Left renal cortex interstitium (tissue), 4 donors: ENCODE measurements around the gene F2RL3. TPM values are rescaled to one million over a fixed set of nuclear protein-coding genes. Genes with fewer than 3 reads are reported as not detected.
"Not testable (repeated sequence)": the region's sequence is repeated elsewhere in the genome, so short reads cannot be mapped to it uniquely, and the experiment has no call there.

ENCODE experiments used
- DNase-seq, 4 donors: peaks; one replicate each; pipeline ENCODE4 v3.0.0-alpha.2; 2013; ENCODE audit warnings: low read depth in 4 of 4, low spot score in 2 of 4, missing footprints in 1 of 4
- polyA plus RNA-seq, 4 donors: library from polyadenylated mRNA; unstranded; fragments of 120-200 nt; gene quantifications; one replicate each; pipeline ENCODE4 v1.2.1, GENCODE V29; 2013; ENCODE audit not compliant: insufficient read length in 4 of 4

Gene F2RL3
- polyA plus RNA-seq, 4 donors: 0.96 to 1.3 (median 1.2) TPM

DNA sequence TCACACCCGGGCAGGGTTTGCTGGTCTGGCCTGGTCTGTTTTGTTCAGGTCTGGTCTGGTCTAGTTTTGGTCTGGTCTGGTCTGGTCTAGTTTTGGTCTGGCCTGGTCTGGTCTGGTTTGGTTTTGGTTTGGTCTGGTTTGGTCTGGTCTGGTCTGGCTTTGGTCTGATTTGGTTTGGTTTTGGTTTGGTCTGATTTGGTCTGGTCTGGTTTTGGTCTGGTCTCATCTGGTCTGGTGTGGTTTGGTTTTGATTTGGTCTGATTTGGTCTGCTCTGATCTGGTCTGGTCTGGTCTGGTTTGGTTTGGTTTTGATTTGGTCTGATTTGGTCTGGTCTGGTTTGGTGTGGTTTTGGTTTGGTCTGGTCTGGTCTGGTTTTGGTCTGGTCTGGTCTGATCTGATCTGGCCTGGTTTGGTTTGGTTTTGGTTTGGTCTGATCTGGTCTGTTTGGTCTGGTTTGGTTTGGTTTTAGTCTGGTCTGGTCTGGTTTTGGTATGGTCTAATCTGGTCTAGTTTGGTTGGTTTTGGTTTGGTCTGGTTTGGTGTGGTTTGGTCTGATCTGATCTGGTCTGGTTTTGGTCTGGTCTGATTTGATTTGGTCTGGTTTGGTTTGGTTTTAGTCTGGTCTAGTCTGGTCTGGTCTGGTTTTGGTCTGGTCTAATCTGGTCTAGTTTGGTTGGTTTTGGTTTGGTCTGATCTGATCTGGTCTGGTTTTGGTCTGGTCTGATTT, 14.4 kb upstream of the F2RL3 start:
- no peak for DNase-seq

DNA sequence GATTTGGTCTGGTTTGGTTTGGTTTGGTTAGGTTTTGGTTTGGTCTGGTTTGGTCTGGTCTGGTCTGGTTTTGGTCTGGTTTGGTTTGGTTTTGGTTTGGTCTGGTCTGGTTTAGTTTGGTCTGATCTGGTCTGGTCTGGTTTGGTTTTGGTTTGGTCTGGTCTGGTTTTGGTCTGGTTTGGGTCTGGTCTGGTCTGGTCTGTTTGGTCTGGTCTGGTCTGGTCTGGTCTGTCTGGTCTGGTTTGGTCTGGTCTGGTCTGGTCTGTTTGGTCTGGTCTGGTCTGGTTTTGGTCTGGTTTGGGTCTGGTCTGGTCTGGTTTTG, 13.9 kb upstream of the F2RL3 start:
- not testable (repeated sequence) for DNase-seq

DNA sequence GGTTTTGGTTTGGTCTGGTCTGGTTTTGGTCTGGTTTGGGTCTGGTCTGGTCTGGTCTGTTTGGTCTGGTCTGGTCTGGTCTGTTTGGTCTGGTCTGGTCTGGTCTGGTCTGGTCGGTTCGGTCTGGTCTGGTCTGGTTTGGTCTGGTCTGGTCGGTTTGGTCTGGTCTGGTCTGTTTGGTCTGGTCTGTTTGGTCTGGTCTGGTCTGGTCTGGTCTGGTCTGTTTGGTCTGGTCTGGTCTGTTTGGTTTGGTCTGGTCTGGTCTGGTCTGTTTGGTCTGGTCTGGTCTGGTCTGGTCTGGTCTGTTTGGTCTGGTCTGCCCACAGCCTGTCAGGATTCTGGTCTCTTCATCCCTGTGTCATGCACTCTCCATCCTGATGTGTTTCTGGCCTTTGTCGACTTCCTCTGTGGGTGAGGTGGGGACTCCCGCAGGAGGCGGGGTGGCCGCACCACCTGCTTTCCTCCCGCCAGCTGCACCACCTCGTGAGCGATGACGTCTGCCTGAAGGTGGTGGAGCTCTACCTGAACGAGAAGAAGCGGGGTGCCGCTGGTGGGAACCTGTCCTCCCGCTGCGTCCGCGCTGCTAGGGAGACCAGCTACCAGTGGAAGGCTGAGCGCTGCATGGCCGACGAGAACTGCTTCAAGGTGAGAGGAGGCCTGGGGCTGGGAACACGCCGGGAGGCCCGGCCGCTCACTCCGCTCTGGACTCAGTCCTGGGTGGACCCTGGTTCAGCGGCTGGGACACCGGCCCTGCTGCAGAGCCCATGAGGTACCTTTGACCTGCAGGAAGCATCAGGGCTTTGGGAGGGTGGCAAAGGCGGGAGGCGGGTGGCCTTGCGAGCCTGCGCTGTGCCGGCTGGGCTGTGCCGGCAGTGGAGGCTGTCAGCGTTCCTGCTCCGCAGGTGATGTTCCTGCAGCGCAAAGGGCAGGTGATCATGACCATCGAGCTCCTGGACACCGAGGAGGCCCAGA, 12.9 kb upstream of the F2RL3 start:
- DNase-seq: no peak

DNA sequence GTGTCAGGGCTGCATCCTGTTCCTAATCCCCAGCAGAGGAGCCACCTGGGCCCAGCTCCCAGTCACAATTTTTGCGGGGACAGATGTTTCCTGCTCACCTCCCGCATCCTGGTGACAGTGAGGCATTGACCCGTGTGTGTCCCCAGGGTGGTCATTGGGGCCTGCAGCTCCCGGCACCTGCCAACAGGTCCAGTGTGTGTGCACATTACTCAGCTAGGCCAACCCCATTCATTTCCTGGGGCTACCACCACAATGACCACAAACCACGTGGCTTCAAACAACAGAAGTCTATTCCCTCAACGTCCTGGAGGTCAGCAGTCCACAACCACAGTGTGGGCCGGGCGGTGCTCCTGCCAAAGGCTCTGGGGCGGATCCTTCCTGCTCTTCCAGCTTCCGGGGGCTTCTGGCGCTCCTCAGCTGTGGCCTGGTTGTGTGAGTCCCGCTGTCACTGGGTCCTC, 11.9 kb upstream of the F2RL3 start:
- DNase-seq: no peak

DNA sequence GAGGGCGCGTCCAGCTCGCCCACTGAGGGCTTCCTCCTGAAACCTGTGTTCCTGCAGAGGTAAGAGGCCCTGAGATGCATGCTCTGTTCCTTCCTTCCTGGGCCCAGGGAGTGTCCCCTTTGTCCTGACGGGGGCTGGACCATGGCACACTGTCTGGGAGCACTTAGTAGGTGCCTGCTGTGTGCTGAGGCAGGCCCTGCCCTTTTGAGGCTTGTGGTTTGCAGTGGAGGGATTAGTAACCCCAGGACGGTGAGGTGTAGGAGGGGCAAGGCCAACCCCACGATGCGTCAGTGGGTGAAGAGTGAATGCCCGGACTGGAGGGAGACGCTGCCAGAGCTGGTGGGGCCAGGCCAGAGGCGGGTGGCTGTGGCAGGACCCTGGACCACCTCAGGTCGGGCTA, 11.2 kb upstream of the F2RL3 start:
- DNase-seq: no peak

DNA sequence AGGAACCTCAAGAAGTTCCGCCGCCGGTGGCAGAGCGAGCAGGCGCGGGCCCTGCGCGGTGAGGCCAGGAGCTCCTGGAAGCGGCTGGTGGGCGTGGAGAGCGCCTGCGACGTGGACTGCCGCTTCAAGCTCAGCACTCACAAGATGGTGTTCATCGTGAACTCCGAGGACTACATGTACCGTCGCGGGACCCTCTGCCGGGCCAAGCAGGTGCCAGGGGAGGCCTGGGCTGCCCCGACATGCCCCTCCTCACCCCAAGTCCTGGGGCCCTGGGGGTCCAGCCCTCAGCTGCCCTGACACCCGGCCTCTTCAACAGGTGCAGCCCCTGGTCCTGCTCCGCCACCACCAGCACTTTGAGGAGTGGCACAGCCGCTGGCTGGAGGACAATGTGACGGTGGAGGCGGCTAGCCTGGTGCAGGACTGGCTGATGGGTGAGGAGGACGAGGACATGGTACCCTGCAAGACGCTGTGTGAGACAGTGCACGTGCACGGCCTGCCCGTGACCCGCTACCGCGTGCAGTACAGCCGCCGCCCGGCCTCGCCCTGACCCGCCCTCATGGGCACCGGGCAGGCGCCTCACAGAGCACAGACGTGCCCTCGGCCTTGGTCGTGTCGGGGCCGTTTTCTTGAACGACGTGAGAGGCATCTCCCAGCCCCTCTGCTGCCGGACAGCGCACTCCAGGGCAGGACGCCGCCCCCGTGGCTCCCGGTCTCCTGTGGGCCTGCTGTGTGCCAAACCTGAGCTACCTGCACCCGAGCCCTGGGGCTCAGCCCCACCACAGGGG, 10.4 kb upstream of the F2RL3 start:
- DNase-seq: no peak

DNA sequence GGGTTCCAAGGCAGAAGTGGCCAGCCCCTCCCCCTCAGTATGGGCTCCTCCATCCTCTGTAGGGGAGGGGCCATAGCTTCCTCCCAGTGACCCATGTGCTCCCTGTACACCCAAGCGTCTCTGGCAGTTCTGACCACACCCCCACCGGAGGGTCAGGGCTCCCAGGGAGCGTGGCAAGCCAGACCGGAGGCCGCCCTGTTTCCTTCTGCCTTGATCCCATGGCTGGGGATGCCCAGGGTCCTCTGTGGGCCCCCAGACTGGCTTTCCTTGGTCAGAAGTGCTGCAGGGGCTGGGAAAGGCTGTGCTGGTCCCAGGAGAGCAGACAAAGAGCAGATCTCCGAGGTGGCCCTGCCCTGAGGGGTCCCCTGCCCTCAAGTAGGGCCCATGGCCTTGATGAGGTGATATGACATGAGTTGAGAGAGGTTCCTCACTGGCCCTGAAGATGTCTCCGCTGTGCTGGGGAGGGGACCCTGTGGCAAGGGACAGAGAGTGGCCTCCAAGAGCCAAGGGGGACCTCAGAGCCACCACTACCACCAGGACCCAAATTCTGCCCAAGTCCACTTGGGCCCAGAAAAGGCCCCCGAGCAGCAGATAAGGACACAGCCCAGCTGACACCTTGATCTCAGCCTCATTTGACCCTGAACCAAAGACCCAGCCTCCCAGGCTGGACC, 7.8 kb upstream of the F2RL3 start:
- no peak for DNase-seq

DNA sequence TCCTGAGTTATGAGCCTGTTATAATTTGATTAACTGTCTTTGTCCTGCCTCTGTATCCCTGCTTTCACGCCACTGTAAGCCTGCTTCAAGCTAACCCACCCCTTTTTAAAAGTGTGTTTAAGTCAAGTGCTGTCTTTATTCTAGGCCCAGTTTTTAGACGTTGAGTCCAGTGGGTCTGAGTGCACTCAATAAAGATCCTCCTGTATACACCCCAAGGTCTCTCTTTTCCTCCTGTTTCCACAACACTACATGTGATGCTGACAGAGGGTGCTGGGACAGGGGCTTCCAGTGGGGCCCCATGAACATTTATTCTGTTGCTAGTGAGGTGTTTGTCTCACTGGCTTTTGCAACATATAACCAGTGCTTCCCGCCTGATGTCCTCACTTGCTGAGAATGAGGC, 6.7 kb upstream of the F2RL3 start:
- no peak for DNase-seq

DNA sequence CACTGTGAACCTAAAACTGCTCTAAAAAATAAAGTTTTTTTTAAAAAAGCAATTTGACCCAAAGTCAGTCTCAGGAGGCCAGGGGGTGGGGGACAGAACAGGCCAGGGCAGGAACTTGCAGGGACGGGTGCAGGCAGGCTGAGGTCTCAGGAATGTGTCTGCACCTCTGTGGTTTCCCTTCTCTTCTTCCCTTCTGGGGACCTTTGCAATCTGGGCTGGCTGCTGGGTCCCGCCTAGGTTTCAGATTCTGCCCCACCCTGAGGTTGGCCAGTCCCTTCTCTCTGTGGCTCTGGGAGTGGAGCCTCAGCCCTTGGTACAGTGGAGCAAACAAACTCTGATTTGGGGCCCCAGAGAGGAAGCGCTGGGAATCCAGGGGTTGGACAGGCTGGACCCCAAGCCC, 5.3 kb upstream of the F2RL3 start:
- no peak for DNase-seq

DNA sequence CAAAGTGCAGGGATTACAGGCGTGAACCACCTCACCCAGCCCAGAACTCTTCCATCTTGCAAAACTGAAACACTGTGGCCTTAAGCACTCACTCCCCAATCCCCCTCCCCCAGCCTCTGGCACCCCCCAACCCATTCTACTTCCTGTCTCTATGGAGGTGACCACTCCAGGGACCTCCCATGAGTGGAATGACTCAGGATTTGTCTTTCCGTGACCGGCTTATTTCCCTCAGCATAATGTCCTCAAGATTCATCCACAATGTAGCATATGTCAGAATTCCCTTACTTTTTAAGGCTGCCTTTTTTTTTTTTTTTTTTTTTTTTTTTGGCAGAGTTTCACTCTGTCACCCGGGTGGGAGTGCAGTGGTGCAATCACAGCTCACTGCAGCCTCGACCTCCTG, 3.6 kb upstream of the F2RL3 start:
- no peak for DNase-seq

DNA sequence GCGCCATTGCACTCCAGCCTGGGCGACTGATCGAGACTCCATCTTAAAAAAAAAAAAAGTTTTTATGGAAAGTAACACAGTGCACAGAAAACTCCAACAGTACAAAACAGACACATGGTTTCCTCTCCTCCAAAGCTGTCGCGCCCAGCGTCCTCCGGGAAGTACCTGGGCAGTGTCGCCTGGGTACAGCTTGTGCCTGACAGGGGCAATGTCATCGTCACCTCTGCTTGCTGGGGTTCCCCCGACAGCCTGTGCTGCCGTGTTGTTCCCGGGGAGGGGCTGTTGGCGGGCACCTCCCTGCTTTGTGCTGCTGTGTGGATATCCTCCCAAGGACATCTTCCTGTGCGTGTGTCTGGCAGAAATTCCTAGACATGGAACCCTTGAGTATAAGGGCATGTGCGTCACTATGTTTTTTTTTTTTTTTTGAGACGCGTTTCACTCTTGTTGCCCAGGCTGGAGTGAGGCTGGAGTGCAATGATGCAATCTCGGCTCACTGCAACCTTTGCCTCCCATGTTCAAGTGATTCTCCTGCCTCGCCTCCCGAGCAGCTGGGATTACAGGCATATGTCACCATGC, 2.4 kb upstream of the F2RL3 start:
- no peak for DNase-seq

DNA sequence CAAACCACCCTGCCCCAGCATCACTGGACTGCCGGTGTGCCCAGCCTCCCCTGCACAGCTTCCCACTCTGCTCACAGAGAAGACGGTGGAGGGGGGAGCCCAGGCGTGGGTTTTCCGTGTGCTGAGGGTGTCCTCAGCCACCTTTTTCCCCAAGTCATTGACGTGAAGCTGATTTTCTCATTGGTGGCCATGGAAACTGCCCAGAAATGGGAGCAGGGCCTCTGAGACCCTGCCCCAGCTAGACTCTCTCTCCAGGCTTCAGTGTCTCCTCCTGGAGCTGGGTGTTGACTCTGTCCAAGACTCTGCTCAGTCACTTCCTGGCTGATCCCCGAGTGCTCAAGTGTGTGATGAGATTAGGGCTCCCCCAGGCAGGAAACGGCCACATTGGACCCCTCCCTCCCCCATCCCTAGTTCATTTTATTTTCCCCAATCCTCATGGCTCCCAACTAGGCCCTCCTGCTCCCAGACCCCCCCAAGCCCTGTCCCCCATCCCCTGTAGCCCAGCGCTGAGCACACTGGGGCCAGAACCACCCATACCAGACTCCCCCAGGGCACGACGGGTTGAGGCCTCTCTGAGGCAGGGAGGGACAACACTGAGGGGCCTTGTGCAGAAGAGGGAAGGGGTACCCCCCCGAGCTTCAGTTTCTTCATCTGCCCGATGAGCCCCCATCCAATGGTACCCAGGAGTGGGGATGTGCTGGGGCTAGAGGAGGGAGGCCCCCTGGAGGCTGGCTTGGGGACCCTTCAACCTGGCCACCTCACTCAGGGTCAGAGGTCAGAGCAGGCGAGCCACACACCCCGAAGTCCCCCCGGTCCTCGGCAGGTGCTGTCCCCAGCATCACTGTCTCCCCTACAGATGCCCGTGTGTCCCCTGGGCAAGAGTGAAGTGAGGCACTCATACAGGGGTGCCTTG, 1.2 kb upstream of the F2RL3 start:
- no peak for DNase-seq

DNA sequence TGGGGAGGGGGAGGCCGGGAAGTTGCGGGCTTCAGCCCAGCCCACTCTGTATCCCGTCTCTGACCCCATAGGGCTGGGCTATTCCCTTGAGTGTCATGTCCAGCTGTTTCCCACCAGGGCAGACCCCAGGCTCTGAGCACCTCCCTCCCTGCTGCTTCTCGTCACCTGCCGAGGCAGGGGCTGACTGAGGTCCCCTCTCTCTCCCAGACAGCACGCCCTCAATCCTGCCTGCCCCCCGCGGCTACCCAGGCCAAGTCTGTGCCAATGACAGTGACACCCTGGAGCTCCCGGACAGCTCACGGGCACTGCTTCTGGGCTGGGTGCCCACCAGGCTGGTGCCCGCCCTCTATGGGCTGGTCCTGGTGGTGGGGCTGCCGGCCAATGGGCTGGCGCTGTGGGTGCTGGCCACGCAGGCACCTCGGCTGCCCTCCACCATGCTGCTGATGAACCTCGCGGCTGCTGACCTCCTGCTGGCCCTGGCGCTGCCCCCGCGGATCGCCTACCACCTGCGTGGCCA, 625 bp downstream of the F2RL3 start:
- peak in 1 of 4 donors; percentile 25 for DNase-seq

DNA sequence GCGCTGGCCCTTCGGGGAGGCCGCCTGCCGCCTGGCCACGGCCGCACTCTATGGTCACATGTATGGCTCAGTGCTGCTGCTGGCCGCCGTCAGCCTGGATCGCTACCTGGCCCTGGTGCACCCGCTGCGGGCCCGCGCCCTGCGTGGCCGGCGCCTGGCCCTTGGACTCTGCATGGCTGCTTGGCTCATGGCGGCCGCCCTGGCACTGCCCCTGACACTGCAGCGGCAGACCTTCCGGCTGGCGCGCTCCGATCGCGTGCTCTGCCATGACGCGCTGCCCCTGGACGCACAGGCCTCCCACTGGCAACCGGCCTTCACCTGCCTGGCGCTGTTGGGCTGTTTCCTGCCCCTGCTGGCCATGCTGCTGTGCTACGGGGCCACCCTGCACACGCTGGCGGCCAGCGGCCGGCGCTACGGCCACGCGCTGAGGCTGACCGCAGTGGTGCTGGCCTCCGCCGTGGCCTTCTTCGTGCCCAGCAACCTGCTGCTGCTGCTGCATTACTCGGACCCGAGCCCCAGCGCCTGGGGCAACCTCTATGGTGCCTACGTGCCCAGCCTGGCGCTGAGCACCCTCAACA, 1.2 kb downstream of the F2RL3 start:
- no peak for DNase-seq

DNA sequence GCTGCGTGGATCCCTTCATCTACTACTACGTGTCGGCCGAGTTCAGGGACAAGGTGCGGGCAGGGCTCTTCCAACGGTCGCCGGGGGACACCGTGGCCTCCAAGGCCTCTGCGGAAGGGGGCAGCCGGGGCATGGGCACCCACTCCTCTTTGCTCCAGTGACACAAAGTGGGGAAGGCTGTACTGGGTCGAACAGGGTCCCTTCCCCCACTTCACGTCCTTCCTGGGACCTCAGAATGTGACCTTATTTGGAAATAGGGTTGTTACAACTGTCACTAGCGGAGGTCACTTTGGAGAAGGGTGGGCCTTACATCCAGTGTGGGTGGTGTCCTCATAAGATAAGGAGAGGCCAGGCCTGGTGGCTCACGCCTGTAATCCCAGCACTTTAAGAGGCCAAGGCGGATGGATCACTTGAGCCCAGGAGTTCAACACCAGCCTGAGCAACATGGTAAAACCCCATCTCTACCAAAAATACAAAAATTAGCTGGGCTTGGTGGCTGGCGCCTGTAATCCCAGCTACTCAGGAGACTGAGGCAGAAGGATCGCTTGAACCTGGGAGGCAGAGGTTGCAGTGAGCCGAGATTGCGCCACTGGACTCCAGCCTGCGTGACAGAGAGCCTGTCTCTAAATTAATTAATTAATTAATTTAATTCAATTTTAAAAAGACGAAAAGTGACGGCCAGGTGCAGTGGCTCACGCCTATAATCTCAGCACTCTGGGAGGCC, 1.8 kb downstream of the F2RL3 start:
- no peak for DNase-seq

DNA sequence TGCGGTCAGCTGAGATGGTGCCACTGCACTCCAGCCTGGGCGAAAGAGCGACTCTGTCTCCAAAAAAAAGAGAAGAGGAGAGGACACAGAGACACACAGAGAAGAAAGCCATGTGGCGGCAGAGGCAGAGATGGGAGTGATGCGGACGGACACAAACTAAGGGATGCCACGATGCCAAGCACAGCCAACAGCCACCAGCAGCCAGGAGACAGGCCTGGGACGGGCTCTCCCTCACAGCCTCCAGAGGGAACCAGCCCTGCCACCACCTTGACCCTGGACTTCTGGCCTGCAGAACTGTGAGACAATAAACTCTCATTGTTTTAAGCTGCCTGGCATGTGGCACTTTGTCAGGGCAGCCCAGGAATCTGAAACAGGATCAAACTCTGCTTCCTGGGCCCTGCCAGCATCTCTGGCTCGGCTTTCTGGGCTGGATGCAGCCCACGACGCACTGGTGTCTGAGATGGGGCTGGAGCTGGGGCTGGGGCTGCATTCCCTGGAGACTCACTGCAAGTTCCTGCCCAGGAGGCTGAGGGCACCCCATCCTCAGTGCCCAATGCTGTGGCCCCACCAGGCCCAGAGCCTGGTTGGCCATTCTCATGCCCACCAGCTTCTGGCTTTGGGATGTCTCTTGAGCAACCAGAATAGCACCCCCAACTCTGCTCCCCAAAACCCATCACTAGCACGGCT, 3.0 kb downstream of the F2RL3 start:
- DNase-seq: no peak

DNA sequence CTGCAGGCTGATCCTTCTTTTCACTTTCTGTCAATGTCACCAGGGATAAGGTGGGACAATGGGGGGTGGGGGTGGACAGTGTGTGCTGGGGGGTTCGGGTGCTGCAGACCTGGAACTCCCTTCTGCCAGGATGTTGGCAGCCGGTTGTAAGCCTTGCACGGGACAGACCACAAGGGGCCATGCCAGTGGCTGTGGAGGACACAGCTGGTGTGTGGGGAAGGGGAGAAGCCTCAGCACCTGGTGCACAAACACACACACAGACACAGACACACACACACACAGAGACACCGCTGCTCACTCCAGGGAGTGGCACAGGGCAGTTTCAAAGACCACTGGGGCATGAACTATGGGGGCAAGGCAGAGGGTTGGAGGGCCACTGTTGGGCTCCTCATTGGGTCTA, 3.6 kb downstream of the F2RL3 start:
- no peak for DNase-seq
